ENCODE data around the gene TGM6.

The TGM6 gene

GRCh38 chr20:2363187-2363586 is 17.5 kb upstream of the TGM6 start:
- in situ Hi-C loops (cut with HindIII; ENCODE audit: low sequenced_read_pairs) = no loop called here

DNA sequence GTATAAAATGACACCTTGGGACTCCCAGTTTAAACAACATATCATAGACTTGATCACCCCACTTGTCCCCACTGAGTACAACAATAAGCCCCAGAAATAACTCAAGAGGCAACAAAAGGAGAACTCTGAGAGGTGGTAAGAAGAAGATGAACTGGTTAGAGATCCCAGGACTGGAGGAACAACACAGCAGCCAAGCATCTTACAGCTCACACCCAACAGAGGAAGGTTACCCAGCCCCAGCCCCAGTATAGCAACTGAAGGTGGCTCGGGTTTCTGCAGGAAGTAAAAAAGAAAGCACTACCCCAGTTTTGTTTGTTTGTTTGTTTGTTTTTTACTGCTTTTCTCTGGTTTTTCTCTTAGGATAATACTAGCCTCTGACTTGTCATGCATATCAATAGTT is 17.1 kb upstream of the TGM6 start:
- in situ Hi-C loops (cut with HindIII; ENCODE audit: low sequenced_read_pairs) = no loop called here

GRCh38 chr20:2364044-2364443 is 16.7 kb upstream of the TGM6 start:
- in situ Hi-C loops (cut with HindIII; ENCODE audit: low sequenced_read_pairs) = no loop called here

GRCh38 chr20:2365091-2365490 is 15.6 kb upstream of the TGM6 start:
- in situ Hi-C loops (cut with HindIII; ENCODE audit: low sequenced_read_pairs) = no loop called here

- in situ Hi-C loops (cut with HindIII; ENCODE audit: low sequenced_read_pairs) = no loop called here
Observed at GRCh38 chr20:2365666-2366065, 15.0 kb upstream of the TGM6 start.

DNA sequence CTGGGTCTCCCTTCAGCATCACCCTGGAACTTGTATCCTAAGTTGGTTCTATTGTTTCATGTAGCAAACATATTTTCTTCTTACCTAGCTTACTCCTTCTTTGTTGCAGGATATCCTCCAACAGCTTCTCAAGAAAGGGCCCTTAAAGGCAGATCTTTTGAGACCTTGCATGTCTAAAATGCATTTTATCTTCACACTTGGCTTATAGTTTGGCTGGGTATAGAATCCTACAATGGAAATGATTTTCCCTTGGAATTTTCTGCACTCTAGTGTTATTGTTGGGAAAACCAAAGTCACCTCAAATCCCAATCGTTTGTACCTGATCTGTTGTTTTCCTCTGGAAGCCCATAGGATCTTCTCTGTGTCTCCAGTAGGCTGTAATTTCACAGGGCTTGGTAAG is 12.1 kb upstream of the TGM6 start:
- in situ Hi-C loops (cut with HindIII; ENCODE audit: low sequenced_read_pairs) = no loop called here

- in situ Hi-C loops (cut with HindIII; ENCODE audit: low sequenced_read_pairs) = no loop called here
Observed at GRCh38 chr20:2373098-2373497, 7.6 kb upstream of the TGM6 start.

DNA sequence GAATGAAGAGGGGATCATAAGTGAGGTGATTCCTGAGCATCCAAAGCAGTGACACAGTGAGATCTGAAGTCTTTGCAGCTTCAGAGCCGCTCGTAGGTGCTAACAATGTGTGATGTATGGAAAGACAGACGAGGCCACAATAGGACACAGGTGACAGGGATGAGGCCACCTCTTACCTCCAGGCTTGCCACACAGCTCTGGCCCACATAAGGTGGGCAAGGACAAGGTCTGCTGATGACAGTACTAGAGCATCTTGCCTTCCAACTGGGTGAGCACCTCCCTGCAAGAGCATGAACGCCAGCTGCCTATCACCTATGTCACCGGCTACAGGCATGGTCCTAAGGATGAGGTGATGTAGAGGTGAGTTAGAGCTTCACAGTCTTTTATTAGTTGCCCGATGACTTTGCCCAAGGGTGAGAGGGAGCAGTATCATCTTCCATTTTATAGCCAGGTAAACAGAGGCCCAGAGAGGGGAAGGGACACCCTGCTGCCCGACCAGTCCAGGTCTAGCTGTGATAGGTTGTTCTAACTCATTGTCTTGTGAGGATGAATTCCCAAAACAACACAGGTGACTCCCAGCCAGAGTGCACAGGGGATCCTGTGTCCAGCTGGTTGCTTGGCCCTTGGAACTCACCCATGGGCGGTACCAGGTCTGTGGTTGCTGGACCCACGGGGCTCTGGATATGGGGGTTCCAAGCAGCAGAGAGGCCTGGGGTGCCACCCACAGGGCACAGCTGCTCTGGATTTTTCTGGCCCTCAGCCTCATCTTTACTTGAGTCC is 6.2 kb upstream of the TGM6 start:
- in situ Hi-C loops (cut with HindIII; ENCODE audit: low sequenced_read_pairs) = no loop called here

DNA sequence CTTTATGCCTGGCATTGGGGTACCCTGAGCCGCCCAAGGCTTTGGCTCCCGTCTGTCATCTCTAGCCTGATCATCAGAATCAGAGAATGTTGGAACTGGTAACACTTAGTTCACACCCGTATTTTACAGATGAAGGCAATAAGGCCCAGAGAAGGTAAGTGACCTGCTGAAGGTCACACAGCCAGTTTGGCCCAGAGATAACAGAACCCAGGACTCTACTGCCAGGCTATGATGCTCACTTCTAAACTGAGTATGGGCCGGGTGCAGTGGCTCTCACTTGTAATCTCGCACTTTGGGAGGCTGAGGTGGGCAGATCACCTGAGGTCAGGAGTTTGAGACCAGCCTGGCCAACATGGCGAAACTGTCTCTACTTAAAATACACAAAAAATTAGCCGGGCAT is 1.8 kb upstream of the TGM6 start:
- in situ Hi-C loops (cut with HindIII; ENCODE audit: low sequenced_read_pairs) = no loop called here

GRCh38 chr20:2379511-2380229 is 1.0 kb upstream of the TGM6 start:
- in situ Hi-C loops (cut with HindIII; ENCODE audit: low sequenced_read_pairs) = no loop called here

DNA sequence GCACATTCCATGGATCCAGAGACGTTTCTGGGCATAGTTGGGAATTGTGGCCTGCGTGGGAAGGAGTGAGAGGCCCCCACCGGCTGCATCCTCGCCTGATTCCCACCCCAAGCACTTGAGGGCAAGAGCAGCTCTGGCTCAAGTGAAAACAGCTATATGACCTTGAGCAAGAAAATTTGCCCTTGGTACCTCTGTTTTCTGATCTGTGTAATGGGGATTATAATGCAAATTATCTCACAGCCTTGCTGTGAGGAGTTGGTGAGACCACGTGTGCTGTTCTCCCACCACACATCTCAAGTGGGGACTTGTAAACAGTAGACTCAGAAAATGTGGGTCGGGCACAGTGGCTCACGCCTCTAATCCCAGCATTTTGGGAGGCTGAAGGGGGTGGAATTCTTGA is 602 bp downstream of the TGM6 start:
- in situ Hi-C loops (cut with HindIII; ENCODE audit: low sequenced_read_pairs) = no loop called here

- in situ Hi-C loops (cut with HindIII; ENCODE audit: low sequenced_read_pairs) = no loop called here
Observed at GRCh38 chr20:2382833-2383232, 2.1 kb downstream of the TGM6 start.

- in situ Hi-C loops (cut with HindIII; ENCODE audit: low sequenced_read_pairs) = no loop called here
Observed at GRCh38 chr20:2385026-2385425, 4.3 kb downstream of the TGM6 start.

DNA sequence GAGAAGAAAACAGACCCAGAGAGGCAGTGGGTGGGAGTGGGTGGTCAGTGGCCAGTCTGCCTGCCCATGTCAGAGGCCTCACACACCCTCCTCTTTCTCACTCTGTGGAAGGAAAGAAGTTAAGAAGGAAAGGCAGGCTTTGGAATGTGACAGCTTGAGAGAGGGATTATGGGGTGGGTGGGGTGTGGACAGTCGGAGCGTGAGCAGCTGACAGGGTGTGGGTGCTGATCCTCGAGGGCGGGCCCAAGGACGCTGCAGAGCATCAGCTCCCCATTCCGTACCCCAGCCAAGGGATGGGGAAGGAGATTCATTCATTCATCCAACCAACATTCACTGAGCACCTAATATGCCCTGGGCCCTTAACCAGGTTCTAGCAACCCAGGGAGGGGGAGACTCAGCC is 4.8 kb downstream of the TGM6 start:
- in situ Hi-C loops (cut with HindIII; ENCODE audit: low sequenced_read_pairs) = no loop called here

GRCh38 chr20:2386516-2387179 is 5.9 kb downstream of the TGM6 start:
- in situ Hi-C loops (cut with HindIII; ENCODE audit: low sequenced_read_pairs) = no loop called here

- in situ Hi-C loops (cut with HindIII; ENCODE audit: low sequenced_read_pairs) = no loop called here
Observed at GRCh38 chr20:2387180-2387577, 6.5 kb downstream of the TGM6 start.

DNA sequence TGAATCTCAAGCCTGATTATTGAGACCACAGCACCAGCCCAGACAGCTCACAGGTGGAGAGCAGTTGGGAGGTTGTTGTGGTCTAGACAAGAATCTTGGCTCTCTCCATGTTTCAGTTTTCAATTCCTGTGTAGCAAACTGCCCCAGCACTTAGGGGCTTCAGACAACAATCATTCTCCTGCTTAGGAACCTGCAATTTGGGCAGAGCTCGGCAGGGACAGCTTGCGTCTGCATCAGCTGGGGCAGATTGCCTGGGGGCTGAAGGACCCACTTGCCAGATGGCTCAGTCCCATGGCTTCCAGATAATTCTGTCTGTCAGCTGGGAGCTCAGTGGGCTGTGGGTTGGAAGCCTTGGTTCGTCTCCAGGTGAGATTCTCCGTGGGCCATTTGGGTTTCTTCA is 6.9 kb downstream of the TGM6 start:
- in situ Hi-C loops (cut with HindIII; ENCODE audit: low sequenced_read_pairs) = no loop called here

DNA sequence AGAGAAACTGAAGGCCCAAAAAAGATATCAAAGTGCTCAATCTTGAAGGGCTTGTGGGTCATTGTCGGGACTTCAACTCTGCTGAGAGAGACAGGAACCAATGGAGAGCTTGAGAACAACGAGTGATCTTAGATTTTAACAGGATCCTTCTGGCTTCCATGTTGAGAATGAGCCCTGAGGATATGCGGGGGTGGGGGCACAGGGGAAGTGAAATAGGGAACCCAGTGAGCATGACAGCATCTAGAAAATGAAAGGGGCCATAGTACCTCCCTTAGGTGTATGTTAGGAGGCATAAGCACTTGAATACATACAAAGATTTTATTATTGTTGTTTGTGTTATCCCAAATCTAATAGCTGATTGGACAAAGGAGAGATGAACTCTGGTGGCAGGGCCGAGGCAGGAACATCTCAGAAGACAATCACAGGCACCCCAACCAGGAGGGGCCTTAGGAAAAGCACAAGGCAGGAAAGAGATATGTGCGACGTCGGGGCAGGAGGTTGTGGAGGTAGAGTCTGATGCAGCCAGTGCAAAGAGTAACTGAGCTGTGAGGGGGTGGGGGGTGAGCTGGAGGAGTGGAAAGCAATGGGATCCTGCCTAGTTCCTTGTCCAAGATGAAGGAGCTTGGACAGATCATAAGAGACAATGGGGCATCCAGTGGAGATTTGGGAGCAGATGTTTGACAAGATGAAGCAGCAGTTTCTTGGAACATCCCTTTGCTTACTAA is 10.4 kb downstream of the TGM6 start:
- in situ Hi-C loops (cut with HindIII; ENCODE audit: low sequenced_read_pairs) = no loop called here

- in situ Hi-C loops (cut with HindIII; ENCODE audit: low sequenced_read_pairs) = no loop called here
Observed at GRCh38 chr20:2394411-2395055, 13.8 kb downstream of the TGM6 start.

- in situ Hi-C loops (cut with HindIII; ENCODE audit: low sequenced_read_pairs) = no loop called here
Observed at GRCh38 chr20:2395136-2395535, 14.4 kb downstream of the TGM6 start.
